ENCODE measurements around the gene THRB.

The THRB gene

DNA sequence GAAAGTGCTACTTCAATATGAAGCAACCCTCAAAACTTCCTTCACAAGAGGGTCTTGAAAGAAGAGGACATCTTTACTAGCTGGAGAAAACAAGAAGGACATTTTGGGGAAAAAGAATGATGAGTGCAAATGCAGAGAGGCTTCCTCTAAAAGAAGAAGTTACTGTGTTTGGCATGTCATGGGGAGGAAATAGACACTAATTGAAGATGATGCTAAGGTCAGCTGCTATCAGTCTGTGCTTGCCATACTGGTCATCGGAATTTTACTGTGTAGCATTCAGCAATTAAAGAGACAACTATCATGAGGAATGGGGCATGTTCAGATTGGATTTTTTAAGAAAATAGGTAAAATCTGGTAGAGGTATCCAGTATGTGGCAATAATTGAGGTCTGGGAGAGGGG lies 60.0 kb downstream of the THRB start:
- POLR2A ChIA-PET, result no interaction called here
- H3K9me3 ChIP-seq (ENCODE audit: control insufficient read depth, insufficient read depth, low read depth, low read length), result no peaks in the 10 kb centered on the region

DNA sequence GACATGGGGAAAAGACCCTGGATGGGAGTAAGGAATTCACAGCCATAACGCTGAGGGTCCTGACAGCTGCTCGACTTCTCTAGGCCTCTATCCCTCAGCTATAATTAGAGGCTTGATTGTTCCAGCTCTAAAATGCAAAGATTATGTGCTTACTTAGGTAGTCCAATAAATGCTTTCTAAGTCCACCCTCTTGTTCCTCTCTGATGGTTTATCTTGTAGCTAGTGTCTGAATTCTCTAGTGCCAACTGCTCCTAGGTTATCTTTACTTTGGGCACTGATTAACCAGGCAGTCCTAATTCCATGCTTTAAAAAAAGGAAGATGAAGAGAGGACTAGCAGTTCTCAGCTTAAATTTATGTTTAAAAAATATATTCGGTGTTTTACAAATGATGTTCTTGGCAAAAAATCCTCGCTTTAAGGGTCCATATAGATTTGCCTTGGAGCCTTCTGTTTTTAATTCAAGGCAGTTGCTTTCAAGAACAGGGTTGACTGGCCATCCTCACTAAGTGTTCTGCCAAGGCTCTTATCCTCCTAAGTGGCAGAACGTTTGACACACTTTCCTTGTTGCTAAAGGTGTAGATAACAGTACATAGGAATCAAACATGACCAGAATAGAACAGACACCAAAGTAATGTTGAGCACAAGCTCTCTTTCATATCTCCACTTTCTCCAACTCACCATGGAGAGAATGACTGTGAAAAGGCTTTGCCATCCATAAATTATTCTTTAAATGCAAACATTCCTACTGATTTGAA lies 60.6 kb downstream of the THRB start:
- Histone ChIP-seq H3K9me3 (ENCODE audit: control insufficient read depth, insufficient read depth, low read depth, low read length) (no peaks in the 10 kb centered on the region), H3K4me3 (ENCODE audit: low read depth, low read length) (no peak overlapping the region), H3K27ac (ENCODE audit: extremely low read depth, low read depth, low read length) (no peak overlapping the region), H3K4me1 (ENCODE audit: control insufficient read depth, insufficient read depth, low read length) (no peaks in the 10 kb centered on the region), H3K36me3 (ENCODE audit: control insufficient read depth in 2 of 2, insufficient read depth in 1 of 2, low read length in 2 of 2) (no peaks in the 10 kb centered on the region)
- TF ChIP-seq PRDM1 (tag by site-specific recombination; IDR thresholded peaks at IDR 0.05), result no peak
- no peak for TF ChIP-seq ZFHX2 (tag by site-specific recombination; conservative IDR thresholded peaks at IDR 0.05)
- TF ChIP-seq ZNF747 (tag by site-specific recombination; IDR thresholded peaks at IDR 0.05), result no peak
- no peak for TF ChIP-seq OSR2 (tag by site-specific recombination; IDR thresholded peaks at IDR 0.05)
- no peak for TF ChIP-seq ZNF366 (tag by site-specific recombination; conservative IDR thresholded peaks at IDR 0.05)
- TF ChIP-seq ZNF138 (tag by site-specific recombination; IDR thresholded peaks at IDR 0.05; ENCODE audit: borderline replicate concordance), result no peak
- TF ChIP-seq, protein P1, sequence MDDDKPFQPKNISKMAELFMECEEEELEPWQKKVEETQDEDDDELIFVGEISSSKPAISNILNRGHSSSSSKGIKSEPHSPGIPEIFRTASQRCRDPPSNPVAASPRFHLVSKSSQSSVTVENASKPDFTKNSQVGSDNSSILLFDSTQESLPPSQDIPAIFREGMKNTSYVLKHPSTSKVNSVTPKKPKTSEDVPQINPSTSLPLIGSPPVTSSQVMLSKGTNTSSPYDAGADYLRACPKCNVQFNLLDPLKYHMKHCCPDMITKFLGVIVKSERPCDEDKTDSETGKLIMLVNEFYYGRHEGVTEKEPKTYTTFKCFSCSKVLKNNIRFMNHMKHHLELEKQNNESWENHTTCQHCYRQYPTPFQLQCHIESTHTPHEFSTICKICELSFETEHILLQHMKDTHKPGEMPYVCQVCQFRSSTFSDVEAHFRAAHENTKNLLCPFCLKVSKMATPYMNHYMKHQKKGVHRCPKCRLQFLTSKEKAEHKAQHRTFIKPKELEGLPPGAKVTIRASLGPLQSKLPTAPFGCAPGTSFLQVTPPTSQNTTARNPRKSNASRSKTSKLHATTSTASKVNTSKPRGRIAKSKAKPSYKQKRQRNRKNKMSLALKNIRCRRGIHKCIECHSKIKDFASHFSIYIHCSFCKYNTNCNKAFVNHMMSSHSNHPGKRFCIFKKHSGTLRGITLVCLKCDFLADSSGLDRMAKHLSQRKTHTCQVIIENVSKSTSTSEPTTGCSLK (tag by site-specific recombination; IDR thresholded peaks at IDR 0.05), result no peak
- no peak for TF ChIP-seq ZNF248 (tag by site-specific recombination; IDR thresholded peaks at IDR 0.05)
- TF ChIP-seq, protein P2, sequence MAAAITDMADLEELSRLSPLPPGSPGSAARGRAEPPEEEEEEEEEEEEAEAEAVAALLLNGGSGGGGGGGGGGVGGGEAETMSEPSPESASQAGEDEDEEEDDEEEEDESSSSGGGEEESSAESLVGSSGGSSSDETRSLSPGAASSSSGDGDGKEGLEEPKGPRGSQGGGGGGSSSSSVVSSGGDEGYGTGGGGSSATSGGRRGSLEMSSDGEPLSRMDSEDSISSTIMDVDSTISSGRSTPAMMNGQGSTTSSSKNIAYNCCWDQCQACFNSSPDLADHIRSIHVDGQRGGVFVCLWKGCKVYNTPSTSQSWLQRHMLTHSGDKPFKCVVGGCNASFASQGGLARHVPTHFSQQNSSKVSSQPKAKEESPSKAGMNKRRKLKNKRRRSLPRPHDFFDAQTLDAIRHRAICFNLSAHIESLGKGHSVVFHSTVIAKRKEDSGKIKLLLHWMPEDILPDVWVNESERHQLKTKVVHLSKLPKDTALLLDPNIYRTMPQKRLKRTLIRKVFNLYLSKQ (tag by site-specific recombination; IDR thresholded peaks at IDR 0.05; ENCODE audit: borderline replicate concordance), result no peak
- TF ChIP-seq, protein P3, sequence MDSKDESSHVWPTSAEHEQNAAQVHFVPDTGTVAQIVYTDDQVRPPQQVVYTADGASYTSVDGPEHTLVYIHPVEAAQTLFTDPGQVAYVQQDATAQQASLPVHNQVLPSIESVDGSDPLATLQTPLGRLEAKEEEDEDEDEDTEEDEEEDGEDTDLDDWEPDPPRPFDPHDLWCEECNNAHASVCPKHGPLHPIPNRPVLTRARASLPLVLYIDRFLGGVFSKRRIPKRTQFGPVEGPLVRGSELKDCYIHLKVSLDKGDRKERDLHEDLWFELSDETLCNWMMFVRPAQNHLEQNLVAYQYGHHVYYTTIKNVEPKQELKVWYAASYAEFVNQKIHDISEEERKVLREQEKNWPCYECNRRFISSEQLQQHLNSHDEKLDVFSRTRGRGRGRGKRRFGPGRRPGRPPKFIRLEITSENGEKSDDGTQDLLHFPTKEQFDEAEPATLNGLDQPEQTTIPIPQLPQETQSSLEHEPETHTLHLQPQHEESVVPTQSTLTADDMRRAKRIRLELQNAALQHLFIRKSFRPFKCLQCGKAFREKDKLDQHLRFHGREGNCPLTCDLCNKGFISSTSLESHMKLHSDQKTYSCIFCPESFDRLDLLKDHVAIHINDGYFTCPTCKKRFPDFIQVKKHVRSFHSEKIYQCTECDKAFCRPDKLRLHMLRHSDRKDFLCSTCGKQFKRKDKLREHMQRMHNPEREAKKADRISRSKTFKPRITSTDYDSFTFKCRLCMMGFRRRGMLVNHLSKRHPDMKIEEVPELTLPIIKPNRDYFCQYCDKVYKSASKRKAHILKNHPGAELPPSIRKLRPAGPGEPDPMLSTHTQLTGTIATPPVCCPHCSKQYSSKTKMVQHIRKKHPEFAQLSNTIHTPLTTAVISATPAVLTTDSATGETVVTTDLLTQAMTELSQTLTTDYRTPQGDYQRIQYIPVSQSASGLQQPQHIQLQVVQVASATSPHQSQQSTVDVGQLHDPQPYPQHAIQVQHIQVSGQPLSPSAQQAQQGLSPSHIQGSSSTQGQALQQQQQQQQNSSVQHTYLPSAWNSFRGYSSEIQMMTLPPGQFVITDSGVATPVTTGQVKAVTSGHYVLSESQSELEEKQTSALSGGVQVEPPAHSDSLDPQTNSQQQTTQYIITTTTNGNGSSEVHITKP (tag by site-specific recombination; IDR thresholded peaks at IDR 0.05), result no peak
- TF ChIP-seq, protein P4, sequence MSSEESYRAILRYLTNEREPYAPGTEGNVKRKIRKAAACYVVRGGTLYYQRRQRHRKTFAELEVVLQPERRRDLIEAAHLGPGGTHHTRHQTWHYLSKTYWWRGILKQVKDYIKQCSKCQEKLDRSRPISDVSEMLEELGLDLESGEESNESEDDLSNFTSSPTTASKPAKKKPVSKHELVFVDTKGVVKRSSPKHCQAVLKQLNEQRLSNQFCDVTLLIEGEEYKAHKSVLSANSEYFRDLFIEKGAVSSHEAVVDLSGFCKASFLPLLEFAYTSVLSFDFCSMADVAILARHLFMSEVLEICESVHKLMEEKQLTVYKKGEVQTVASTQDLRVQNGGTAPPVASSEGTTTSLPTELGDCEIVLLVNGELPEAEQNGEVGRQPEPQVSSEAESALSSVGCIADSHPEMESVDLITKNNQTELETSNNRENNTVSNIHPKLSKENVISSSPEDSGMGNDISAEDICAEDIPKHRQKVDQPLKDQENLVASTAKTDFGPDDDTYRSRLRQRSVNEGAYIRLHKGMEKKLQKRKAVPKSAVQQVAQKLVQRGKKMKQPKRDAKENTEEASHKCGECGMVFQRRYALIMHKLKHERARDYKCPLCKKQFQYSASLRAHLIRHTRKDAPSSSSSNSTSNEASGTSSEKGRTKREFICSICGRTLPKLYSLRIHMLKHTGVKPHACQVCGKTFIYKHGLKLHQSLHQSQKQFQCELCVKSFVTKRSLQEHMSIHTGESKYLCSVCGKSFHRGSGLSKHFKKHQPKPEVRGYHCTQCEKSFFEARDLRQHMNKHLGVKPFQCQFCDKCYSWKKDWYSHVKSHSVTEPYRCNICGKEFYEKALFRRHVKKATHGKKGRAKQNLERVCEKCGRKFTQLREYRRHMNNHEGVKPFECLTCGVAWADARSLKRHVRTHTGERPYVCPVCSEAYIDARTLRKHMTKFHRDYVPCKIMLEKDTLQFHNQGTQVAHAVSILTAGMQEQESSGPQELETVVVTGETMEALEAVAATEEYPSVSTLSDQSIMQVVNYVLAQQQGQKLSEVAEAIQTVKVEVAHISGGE (tag by site-specific recombination; conservative IDR thresholded peaks at IDR 0.05; ENCODE audit: low read depth), result no peak
- TF ChIP-seq ZNF777 (tag by site-specific recombination; IDR thresholded peaks at IDR 0.05; ENCODE audit: borderline replicate concordance), result no peak
- TF ChIP-seq ZNF621 (tag by site-specific recombination; IDR thresholded peaks at IDR 0.05), result no peak
- CTCF ChIA-PET, result no interaction called here
- POLR2A ChIA-PET, result no interaction called here

More for the DNA sequence above, 60.0 kb downstream of the THRB start:
- Histone ChIP-seq H3K27ac (ENCODE audit: extremely low read depth, low read depth, low read length) (no peak overlapping the region), H3K36me3 (ENCODE audit: control insufficient read depth in 2 of 2, insufficient read depth in 1 of 2, low read length in 2 of 2) (no peaks in the 10 kb centered on the region), H3K4me3 (ENCODE audit: low read depth, low read length) (no peak overlapping the region), H3K4me1 (ENCODE audit: control insufficient read depth, insufficient read depth, low read length) (no peaks in the 10 kb centered on the region)
- CTCF ChIA-PET, result no interaction called here
- TF ChIP-seq ZNF292 (tag by site-specific recombination; IDR thresholded peaks at IDR 0.05; ENCODE audit: borderline replicate concordance, low read depth), result no peak
- TF ChIP-seq ZNF37A (tag by site-specific recombination; IDR thresholded peaks at IDR 0.05), result no peak
